Suppressor macrophage treated with lipopolysaccharide for 1 hour (primary cell): ENCODE results near the gene HOXD11.

Experiments
- DNase-seq, 3 donors: peaks; one replicate each; pipeline ENCODE4 v3.0.0-alpha.2; 2020 to 2022

HOXD11 gene

GRCh38 chr2:176106581-176107539 is at the start of gene HOXD11:
TSS of gene HOXD11 (plus strand) at chr2:176107280. CDS start at chr2:176107356, 76 bp downstream.
- DNase-seq, result peak; percentile 46 to 51 (median 49)

GRCh38 chr2:176063958-176064357 is 43.1 kb upstream of the HOXD11 start:
- DNase-seq, result no peak

- DNase-seq, result no peak
Observed at GRCh38 chr2:176066645-176067588, 40.2 kb upstream of the HOXD11 start.

- no peak for DNase-seq
Observed at GRCh38 chr2:176067589-176068418, 39.3 kb upstream of the HOXD11 start.

DNA sequence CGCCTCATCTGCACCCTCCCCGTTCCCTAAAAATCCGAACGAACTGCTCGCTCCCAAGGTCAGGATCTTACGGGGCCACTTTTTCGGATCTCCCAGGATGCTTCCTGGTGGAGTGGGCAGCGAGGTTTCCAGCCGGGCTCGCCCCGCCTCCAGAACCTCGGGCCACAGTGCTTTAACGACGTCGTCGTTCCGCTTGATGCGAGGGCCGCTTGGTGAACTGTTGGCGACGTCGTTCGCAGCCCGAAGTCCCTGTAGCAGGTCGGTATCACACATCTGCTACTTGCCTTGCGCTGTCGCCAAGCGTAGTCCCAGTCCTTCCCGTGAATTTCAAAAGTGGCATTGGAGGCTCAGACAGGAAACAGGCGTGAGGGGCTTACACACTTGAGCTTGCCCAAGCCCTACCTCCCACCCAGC is 38.7 kb upstream of the HOXD11 start:
- no peak for DNase-seq

- peak in 1 of 3 donors; percentile 10 for DNase-seq
Observed at GRCh38 chr2:176071330-176072291, 35.5 kb upstream of the HOXD11 start.

GRCh38 chr2:176072292-176072669 is 34.8 kb upstream of the HOXD11 start:
- no peak for DNase-seq

DNA sequence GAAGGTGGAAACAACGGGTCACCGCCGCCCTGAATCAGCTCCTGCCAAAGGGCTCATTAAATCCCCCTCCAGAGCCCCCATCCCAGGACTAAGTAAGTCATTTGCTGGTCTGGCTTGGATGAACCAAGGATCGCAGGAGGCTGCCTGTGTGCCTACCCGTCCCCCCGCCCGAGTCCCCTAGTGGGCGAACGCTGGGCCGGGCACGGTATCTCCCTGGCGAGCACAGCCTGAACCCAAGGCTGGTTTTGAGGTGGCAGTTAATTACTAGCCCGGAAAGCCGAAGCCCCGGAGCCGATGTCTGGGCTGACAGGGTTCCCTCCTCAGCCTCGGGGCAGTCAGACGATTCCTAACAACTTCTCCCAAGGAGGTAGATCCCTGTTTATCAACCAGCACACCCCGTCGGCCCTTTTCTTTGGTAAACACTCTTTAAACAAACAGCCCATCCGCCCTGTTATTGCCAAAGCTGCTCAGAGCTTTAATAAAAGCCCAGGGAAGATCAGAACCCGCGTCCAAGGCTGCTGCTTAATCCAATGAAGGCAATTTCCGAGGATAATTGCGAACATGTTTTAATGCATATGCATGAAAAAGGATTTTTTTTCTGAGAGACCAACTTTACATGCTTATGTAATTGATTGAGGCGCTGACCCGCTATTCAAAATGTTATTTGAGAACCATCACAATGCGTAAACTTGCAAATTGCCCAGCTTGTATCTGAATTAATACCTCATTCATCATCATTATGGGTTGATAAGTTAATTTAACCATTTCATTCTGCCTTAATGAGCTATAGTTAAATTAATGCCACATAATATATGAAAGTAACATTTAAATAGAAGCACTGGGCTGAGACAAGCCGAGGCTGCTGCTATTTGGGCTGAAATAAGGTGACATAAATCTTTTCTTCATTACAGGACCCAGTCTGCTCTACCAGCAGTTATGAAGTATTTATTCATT is 33.9 kb upstream of the HOXD11 start:
- DNase-seq, result no peak

DNA sequence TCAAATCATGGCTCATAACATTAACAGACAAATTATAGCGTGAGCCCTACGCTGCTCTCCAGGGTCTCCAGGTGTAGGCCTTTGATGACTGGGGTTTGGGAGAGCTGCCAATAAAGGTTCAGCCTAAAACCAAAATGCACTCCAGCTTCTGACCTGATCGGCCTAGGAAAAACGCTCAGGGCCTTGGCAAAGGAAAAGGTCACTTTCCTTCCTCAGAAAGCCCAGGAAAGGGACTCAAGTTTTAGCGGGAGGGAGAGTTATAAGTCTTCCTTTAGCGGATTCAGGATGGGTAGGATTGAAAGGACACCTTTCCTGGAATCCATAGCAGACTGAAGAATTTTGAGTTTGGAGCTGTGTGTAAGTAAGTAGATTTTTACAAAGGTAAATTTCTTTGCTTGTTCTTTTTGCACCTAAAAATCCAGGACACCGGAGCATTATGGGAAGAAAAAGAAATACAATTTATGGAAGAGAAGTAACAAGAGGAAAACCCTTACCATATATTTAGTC is 32.1 kb upstream of the HOXD11 start:
- DNase-seq, result no peak

DNA sequence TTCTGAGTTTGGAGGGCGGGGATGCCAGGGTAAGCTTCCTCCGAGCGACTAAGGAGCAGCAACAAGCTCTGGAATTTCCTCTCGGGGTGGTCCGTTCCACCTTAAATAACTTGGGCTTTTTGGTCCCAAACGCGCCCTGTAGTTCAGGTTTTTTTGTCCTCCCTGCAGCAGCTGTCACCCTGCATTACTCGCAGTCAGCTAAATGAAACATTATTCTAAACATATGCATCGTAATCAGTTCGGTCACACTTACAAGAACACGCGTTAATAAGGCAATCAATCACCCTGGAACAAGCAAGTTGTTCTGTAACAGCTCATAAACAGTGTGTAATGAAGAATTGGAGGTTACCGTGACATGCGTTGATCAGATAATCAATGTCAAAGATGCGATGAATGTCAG is 31.6 kb upstream of the HOXD11 start:
- DNase-seq, result no peak

- DNase-seq, result no peak
Observed at GRCh38 chr2:176076063-176076462, 31.0 kb upstream of the HOXD11 start.

DNA sequence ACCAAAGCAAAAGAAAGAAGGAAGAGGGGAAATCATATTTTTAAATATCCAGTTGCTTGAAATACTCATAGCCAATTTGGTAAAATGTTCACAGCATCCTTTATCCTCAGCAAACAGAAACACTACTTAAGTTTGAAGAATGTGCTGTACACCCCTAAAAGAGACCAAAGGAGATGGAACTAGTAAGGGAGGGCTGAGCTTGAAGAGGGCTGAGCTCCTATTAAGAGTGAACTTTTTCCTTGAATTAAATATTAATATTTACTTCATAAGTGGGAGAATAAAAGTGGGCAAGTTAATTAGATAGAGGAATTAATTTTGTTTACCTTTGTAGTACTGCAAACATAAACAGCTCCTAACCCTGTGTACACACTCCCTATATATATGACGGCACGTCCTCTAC is 30.3 kb upstream of the HOXD11 start:
- no peak for DNase-seq

- no peak for DNase-seq
Observed at GRCh38 chr2:176078541-176079284, 28.4 kb upstream of the HOXD11 start.

DNA sequence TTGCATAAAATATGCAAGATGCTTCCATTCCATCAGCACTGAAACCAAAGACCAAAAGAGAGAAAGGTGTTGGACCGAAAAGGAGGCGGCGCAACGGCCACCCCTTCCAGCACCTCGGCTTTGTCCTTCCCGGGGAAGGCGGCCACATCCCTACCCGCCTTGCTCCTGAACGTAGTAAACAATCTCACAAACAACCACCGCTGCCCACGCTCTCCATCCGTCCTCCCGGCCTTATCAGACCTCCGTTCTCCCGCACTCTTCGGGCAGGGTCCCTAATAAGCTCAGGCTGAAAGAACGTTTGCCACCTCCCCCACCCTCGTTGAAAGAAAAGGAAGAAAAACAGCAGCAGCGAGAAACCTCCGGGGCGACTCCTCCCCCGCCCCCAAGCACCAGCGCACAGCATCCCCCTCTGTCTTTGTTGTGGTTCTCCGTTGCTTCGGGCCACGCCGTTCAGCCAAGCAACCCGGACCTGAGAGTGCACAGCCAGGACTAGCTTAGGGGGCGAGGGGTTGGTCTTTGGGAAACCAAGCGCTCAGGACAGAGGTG is 27.7 kb upstream of the HOXD11 start:
- DNase-seq, result no peak

- DNase-seq, result peak; percentile 56 to 80 (median 67)
Observed at GRCh38 chr2:176079831-176080539, 27.1 kb upstream of the HOXD11 start.

DNA sequence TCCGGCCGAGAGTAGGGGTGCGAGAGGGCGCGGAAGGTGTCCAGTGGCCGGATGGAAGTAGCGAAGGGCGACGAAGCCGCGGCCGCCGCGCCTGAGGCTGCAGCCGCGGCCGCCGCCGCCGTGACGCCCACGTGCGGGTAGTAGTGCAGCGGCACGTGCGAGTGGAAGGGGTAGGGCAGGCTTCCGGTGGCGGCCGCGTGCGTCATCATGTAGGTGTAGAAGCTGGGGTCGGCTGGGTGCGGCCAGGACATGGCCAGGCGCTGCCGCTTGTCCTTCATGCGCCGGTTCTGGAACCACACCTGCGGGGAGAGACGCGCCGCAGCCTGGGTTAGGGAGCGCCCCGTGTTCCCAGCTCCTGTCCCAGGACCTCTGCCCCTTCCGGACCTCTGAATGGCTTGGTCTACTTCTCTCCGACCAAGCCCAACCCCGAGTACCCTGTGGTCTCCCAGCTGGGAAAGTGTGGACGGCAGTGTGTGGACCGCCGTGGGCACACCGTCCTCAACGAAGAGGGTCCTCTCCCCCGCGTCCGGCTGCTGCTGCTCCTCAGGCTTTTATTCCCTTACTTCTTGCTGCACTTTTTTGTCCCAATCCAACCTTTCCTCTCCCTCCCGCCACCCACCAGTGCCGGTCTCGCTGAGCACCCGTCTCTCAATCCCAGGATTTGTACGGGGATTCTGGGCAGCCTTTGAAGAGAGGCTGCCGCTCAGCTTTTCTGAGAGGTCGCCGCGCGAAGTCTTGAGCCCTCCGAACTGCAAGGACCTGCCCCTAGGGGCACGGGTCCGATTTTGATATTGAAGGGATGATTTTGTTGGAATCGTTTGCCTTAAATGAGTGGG is 26.3 kb upstream of the HOXD11 start:
- DNase-seq, result peak in 2 of 3 donors; percentile 24 to 39

- DNase-seq, result peak in 1 of 3 donors; percentile 18
Observed at GRCh38 chr2:176081376-176081836, 25.7 kb upstream of the HOXD11 start.
